ENCODE results near the gene ARF3. TPM values are rescaled to one million over a fixed set of nuclear protein-coding genes. Genes with fewer than 3 reads are reported as not detected.

The ARF3 gene
- 100 to 1,000 TPM; 186 to 213 (median 203) TPM for total RNA-seq (2021; fragmentation: NEBNext Ultra II Directional; extraction: Animal tissue kit (Norgen Biotek cat#: 25700))
- long read RNA-seq, full-length matches to known transcripts: 60 of 78 reads
- long read RNA-seq, partial matches to known transcripts: 3 of 78 reads
- long read RNA-seq, other reads (novel, unspliced or antisense): 15 of 78 reads

GRCh38 chr12:48957141-48958048 is at the start of gene ARF3:
ARF3 (minus strand) TSS chr12:48957487; CDS start chr12:48941095, 16,392 bp downstream.
- DNase-seq: peak; percentile 87
- Mint-ChIP-seq H3K4me1 (ENCODE audit: low read depth) (peaks cover 60% of the 10 kb centered on the region), H3K27me3 (ENCODE audit: insufficient read depth) (peaks cover 3% of the 10 kb centered on the region; the same call in 1 of the 2 replicates), H3K4me3 (peak within 1 kb of the TSS; percentile 96), H3K9me3 (no peaks in the 10 kb centered on the region), H3K27ac (peak within 1 kb of the TSS; percentile 95), H3K36me3 (ENCODE audit: low read depth) (peaks cover 26% of the 10 kb centered on the region)
- TF ChIP-seq CTCF (IDR thresholded peaks at IDR 0.05): no peak; the same call in 1 of the 2 replicates

- H3K27ac Mint-ChIP-seq: peak overlapping the region; percentile 76
- H3K36me3 Mint-ChIP-seq (ENCODE audit: low read depth): peaks cover 25% of the 10 kb centered on the region
- H3K4me1 Mint-ChIP-seq (ENCODE audit: low read depth): peaks cover 25% of the 10 kb centered on the region
- H3K4me3 Mint-ChIP-seq: peak overlapping the region; percentile 88
- no peak for TF ChIP-seq CTCF (IDR thresholded peaks at IDR 0.05)
- no peak for DNase-seq
- H3K27me3 Mint-ChIP-seq (ENCODE audit: insufficient read depth): peaks cover 5% of the 10 kb centered on the region
- no peaks in the 10 kb centered on the region for H3K9me3 Mint-ChIP-seq
These were observed 43.1 kb upstream of the ARF3 start for GRCh38 chr12:49000346-49000745.

- H3K4me1 Mint-ChIP-seq (ENCODE audit: low read depth): peaks cover 30% of the 10 kb centered on the region
- H3K36me3 Mint-ChIP-seq (ENCODE audit: low read depth): peaks cover 17% of the 10 kb centered on the region
- peak within 1 kb of the TSS; percentile 76 for H3K27ac Mint-ChIP-seq
- H3K4me3 Mint-ChIP-seq: peak within 1 kb of the TSS; percentile 88
- peak; percentile 26; the same call in 1 of the 2 replicates for TF ChIP-seq CTCF (IDR thresholded peaks at IDR 0.05)
- peaks cover 10% of the 10 kb centered on the region for H3K27me3 Mint-ChIP-seq (ENCODE audit: insufficient read depth)
- H3K9me3 Mint-ChIP-seq: no peaks in the 10 kb centered on the region
- peak; percentile 53 for DNase-seq
These were observed 42.3 kb upstream of the ARF3 start, which contains the start of gene DDN for GRCh38 chr12:48999371-49000131. DDN (minus strand) TSS chr12:48999375; CDS start chr12:48999287, 88 bp downstream.

- no peak for DNase-seq
- peaks cover 38% of the 10 kb centered on the region for H3K4me1 Mint-ChIP-seq (ENCODE audit: low read depth)
- TF ChIP-seq CTCF (IDR thresholded peaks at IDR 0.05): no peak
- peaks cover 12% of the 10 kb centered on the region; the same call in 1 of the 2 replicates for H3K36me3 Mint-ChIP-seq (ENCODE audit: low read depth)
- no peak overlapping the region for H3K27ac Mint-ChIP-seq
- H3K9me3 Mint-ChIP-seq: no peaks in the 10 kb centered on the region
- peak overlapping the region; percentile 81 for H3K4me3 Mint-ChIP-seq
- peaks cover 15% of the 10 kb centered on the region for H3K27me3 Mint-ChIP-seq (ENCODE audit: insufficient read depth)
These were observed 41.4 kb upstream of the ARF3 start for GRCh38 chr12:48998497-48999353.
